H4 (cell line): ENCODE measurements around the gene FANCL. TPM values are rescaled to one million over a fixed set of nuclear protein-coding genes. Genes with fewer than 3 reads are reported as not detected.
A peak's percentile ranks its signal among the peaks of the same experiment; 100 is the strongest.
"Not testable (repeated sequence)": the region's sequence is repeated elsewhere in the genome, so short reads cannot be mapped to it uniquely, and the experiment has no call there.

Source experiments
- DNase-seq: peaks from one replicate; pipeline ENCODE4 v3.0.0-alpha.2; 2015; ENCODE audit warnings: low spot score
- total RNA-seq: library from RNA; depleted of rRNA; stranded (reverse); fragments of >200 nt; shearing (Covaris generic); gene quantifications from 2 replicates; pipeline ENCODE4 v1.2.3, GENCODE V29; 2014; rRNA removed

FANCL gene
- total RNA-seq, result 35.9 and 37.7 TPM in 2 replicates

DNA sequence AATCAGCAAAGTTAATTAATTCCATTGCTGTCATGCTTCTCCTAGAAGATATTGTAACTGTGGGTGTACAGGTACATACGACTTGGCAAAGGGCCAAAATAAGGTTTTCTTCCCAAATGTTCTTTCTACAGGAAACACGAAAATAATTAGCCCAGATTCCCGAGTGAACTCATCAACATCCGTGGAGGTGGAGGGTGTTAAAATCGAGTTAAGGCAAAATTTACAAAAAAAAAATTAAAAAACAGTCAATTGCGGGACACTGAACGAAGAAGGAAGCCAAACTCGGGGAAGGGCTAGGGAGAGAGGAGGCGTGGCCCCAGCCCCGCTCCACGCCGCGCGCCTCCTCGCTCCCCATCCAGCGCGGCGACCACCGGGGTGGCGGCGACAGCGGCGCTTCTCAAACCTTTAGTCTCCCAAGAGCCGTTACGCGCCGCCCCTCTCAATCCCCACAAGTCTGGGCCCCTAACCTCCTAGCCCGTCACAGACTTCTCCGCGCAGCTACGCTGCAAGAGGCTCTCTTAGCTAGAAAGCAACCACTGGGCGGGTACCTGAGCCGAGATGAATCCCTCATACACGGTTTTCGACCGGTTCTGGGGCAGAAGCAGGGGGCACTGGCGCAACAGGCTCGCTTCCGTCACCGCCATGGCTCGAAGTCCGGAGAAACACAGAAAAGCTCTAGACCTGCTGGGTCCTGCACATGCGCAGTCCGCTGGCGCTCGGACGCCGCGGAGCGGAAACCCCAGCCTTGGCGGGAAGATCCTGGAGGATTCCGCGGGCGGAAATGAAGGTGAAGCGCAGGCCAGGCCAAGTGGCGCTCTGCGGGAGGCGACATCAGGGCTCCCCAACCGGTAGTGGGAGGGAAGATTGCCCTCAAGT is at the start of gene FANCL:
FANCL (minus strand) TSS at position 656 of the 876 bp plus-strand sequence; CDS start at position 644, 12 bp downstream.
- peak; percentile 85 for DNase-seq

DNA sequence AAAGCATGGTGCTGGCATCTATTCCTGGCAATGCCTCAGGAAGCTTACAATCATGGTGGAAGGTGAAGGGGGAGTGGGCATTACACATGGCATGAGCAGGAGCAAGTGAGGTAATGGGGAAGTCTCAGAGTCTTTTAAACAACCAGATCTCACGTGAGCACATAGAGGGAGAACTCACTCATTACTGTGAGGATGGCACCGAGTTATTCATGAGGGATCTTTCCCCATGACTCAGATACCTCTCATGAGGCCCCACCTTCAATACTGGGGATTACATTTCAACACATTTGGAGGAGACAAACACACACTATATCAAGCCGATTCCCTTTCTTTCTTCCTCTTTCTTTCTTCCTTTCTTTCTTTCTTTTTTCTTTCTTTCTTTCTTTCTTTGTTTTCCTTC is 47.9 kb upstream of the FANCL start:
- peak; percentile 34 for DNase-seq

DNA sequence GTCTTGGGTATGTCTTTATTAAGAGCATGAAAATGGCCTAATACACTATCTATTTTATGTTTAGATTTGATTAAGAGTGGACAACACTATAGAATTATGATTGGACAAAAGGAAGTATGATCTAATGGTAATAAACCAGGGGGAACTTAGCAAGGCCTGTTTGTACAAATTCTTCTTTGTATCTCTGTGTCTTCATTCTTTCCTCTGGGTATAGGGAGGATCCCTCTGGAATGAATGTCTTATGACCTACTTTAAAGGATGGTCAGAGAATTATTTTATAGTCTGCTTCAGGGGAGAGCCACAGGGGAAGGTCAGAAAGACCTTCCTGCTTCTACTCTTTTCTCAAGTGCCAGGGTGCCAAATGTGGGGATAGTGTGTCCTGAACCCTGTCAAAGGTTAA is 42.8 kb upstream of the FANCL start:
- DNase-seq, result no peak

DNA sequence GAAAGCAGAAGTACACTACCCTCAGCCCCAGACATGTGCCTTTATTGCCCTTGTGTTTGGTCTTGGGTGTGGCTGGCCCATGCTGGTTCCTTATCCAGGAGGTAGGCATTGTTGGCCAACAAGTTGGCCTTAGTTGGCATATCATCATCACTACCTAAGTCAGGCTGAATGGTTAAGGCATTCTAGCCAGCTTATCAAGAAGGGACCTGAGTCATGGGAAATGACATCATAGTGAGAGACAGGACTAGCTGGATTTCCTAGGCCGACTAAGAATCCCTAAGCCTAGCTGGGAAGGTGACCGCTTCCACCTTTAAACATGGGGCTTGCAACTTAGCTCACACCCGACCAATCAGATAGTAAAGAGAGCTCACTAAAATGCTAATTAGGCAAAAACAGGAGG is 34.0 kb upstream of the FANCL start:
- not testable (repeated sequence) for DNase-seq

DNA sequence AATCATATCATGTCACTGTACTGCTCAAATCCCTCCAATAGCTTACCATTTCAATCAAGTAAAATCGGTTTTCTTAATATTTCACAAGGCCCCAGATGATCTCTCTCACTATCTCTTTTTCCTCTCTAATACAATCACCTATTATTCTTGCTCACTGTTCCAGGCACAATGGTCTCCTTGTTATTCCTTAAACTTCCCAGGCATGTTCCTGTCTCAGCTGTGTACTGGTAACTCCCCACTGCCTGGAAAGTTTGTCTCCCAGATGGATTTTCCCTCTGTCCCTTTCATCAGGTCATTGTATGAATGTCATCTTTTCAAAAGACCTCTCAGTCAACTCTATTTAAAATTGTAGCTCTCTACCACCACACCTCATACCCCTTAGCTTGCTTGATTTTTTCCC is 30.7 kb upstream of the FANCL start:
- no peak for DNase-seq

DNA sequence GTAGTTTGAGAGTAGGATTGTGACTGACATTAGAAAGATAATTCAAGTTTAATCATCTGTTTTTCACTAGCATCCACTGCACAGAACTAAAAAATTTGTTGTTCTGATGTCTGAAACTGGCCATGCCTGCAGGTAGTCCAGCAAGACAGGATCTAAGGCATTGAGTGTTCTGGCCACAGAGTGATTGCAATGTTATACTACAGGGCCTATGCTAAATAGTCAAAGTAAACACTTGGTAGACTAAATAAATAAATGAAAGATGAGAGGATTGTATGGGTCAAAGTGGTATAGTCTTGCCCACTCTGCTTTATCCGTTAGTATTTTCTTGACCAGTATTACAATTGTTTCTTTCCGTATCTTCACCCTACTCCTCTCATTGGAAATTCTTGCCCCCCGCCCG is 27.6 kb upstream of the FANCL start:
- peak; percentile 9 for DNase-seq

DNA sequence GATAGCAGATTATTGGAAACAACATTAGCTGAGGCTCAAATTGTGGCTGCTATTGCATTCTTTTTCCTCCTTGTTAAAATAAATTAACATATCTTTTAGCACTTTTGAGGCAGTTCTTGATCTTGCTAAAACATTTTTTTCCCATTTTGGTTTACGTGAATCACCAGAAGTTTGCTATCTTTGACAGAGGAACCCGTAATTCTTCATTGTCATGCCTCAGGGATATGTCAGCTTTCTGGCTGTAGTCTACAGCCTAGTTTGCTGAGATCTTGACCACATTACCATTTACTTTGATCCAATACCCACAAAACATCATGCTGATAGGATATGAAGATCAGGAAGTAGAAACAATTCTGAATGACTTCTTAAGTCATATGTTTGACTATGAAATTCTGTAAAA is 25.1 kb upstream of the FANCL start:
- DNase-seq, result no peak

DNA sequence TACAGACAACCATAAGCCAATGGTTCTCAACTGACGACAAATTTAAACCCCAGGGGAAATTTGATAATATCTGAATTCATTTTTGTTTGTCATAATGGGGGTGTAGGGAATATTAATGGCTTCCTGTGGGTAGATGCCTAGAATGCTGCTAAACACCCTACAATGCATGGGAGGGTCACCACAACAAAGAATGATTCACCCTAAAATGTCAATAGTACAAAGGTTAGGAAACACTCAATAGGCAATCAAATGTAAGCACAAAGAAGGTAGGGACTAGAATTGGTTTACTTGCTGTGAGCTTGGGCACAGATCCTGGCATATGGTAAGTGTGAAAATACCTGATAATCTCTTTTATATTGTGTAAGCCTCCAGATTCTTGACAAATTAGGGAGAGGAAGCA is 20.1 kb upstream of the FANCL start:
- DNase-seq, result no peak

DNA sequence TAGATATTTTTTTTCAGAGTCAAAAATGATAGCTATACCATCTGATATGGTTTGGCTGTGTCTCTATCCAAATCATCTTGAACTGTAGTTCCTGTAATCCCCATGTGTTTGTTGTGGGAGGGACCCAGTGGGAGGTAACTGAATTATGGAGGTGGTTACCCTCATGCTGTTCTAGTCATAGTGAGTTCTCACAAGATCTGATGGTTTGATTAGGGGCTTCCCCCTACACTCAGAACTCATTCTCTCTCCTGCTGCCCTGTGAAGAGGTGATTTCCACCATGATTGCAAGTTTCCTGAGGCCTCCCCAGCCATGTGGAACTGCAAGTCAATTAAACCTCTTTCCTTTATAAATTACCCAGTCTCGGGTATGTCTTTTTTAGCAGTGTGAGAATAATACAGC is 17.3 kb upstream of the FANCL start:
- not testable (repeated sequence) for DNase-seq

DNA sequence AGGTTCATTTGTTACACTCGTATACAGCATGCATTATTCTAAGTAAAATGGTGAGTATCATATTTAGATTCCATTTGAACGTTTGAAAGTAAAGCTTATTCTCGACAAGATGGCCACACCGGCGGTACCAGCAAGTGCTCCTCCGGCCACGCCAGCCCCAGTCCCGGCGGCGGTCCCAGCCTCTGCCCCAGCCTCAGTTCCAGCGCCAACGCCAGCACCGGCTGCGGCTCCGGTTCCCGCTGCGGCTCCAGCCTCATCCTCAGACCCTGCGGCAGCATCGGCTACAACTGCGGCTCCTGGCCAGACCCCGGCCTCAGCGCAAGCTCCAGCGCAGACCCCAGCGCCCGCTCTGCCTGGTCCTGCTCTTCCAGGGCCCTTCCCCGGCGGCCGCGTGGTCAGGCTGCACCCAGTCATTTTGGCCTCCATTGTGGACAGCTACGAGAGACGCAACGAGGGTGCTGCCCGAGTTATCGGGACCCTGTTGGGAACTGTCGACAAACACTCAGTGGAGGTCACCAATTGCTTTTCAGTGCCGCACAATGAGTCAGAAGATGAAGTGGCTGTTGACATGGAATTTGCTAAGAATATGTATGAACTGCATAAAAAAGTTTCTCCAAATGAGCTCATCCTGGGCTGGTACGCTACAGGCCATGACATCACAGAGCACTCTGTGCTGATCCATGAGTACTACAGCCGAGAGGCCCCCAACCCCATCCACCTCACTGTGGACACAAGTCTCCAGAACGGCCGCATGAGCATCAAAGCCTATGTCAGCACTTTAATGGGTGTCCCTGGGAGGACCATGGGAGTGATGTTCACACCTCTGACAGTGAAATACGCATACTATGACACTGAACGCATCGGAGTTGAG is 10.4 kb upstream of the FANCL start:
- DNase-seq, result not testable (repeated sequence)

DNA sequence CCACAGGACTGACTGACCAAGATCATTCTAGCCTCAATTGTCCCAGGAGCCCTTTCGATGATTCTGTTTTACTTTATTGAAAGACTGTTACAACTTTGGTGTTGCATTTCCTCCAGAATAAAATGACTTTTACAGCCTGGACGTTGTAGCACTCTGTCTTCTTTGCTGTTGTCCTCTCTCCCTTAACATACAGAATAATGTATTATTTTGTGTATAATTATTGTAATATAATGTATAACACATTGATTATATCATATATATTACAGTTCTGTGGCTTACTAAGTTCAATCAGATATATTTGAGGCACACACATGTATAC is 380 bp upstream of the FANCL start:
- DNase-seq, result no peak

DNA sequence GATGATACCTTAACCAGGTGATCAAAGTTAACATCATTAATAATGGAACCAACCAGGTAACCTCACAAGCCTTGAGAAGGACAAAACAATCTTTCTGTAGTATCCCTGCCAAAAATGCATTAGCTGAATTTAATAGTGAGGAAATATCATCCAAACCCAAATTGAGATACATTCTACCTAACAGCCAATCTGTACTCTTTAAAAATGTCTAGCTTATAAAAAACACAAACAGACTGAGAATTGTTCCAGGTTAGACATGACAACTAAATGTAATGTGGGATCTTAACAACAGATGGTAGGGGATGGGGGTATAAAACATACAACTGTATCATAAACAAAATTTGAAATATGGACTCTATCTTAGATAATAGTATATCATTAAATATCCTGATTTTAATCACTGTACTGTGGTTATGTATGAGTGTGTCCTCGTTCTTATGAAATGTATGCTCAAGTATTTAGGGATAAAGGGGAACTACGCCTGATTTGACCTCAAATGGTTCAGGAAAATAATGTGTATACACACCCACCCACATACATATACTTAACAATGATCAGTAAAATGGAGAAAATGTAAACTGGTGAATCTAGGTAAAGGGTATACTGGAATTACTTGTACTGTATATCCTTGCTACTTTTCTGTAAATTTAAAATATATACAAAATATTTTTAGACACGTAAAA is 1.7 kb downstream of the FANCL start:
- no peak for DNase-seq

DNA sequence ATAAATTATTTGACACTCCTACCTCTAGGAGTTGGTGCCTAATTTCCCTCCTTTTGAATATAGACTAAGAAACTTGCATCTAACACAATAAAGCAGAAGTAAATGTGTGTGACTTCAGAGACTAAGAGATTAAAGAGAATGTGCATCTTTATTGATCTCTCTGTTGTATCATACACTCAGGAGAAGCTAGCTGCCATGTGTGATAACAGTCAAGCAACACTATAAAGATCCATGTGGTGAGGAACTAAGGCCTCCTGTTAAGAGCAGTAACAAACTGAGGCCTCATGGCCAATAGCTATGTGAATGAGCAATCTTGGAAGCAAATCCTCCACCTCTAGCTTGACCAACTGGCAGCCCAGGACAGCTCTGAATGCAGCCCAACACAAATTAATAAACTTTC is 3.4 kb downstream of the FANCL start:
- no peak for DNase-seq

DNA sequence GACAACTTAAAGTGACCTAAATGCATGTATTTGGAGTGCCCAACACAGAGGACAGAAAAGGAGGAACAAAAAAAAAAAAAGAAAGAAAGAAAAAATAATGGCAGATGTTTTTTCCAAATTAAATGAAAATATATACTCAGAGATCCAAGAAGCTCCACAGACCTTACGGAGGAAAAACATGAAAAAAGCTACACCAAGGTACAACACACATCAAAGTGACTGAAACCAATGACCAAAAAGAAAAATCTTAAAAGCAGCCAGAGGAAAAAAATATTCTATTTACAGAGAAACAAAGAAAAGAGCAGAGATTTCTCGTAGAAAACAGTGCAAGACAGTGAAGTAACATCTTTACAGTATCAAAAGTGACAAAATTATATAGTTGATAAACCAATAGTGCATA is 5.1 kb downstream of the FANCL start:
- no peak for DNase-seq

DNA sequence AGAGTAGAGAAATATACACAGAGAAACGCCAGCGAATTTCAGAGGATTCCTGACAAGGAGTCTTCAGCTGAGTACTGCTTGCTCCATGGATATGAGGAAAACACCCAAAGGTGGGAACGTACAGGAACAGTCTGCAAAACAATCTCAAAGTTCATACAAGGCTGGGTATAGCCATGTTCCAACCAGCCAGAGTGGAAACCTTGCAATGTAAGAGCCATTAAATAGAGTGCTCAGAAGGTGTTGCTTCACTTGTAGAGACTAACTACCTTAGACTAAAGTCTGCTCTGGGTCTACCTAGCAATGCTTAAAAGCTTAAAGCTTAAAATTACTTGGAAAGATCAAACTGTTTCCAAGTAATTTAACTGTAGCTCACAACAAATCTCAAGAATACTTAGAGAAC is 6.0 kb downstream of the FANCL start:
- no peak for DNase-seq

DNA sequence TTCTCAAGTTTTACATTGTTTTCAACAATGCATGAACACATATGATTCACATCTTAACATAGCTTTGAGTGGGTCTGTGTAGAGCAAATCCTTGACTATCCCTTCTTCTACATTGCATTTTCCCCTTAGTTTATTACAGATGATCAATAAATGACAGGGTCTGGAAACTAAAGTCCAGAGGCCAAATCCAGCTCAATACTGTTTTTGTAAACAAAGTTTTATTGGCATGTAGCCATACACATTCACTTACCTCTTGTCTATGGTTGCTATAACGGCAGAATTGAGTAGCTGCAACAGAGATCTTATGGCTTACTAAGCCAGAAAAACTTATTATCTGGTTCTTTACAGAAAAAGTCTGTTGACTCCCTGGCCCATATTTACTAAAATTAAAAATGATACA is 12.8 kb downstream of the FANCL start:
- DNase-seq, result no peak

DNA sequence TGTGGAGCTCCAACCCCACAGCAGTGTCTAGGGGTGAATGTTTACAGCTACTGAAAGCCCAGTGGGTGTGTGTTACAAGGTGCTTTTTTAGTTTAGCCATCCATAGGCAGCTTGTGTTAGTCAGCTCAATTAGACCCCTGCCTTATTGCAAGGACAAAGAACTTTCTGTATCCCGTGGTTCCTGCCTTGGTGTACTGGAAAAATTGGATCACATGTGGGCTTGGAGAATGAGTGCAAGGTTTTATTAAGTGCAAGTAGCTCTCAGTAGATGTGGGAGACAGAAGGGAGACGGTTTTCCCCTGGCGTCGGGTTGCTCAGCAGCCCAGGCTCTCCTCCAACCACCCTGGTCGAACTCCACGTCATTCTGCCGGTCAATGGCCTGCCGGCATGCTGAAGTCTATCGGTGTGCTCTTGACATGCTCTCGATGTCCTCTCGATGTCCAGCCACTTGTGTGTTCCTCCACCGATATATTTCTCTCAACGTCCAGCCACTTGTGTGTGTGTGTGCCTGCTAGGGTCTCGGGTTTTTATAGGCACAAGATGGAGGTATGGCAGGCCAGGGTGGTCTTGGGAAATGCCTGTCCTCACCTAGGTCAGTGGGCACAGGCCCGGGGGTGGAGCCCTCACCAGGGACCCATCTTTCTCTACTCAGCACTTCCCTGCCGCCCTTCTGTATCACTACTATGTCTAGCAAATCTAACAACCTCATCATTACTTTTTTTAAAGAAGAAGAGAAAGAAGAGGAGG is 13.8 kb downstream of the FANCL start:
- DNase-seq, result no peak

DNA sequence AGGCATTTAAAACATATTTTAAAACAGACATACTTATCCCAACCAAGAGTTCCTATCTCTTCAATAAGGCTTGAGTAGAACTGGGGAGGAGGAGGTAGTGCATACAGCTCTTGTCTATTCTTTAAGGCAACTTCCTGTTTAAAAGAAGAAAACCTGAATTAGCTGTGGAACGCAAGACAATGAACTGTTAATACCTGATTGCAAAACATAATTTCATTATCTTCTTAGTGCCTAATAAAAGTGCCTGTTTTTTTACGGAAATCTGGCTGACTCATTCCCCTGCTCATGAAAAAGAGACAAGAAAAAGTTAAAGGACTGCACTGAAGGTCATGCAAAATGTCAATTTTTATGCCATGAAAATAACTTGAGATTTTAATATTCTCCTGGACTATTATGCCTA is 19.2 kb downstream of the FANCL start:
- no peak for DNase-seq

DNA sequence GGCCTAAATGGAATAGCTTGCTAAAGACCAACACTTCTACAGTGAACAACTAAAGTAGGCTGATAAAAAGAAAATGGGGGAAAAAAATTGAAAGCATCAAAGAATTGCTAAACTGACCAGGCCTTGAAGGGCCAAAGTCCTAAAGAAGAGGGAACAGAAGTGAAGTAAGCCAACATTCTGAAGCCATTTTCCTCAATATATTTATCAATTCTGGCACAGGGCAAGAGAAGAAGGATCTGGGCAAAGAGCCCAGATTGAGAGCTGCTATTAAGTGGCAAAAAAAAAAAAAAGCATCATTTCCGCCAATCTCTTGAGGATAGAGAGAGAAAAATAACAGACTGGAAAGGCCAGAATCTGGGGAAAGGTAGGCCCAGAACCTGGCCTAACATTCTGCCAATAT is 25.7 kb downstream of the FANCL start:
- DNase-seq, result no peak

DNA sequence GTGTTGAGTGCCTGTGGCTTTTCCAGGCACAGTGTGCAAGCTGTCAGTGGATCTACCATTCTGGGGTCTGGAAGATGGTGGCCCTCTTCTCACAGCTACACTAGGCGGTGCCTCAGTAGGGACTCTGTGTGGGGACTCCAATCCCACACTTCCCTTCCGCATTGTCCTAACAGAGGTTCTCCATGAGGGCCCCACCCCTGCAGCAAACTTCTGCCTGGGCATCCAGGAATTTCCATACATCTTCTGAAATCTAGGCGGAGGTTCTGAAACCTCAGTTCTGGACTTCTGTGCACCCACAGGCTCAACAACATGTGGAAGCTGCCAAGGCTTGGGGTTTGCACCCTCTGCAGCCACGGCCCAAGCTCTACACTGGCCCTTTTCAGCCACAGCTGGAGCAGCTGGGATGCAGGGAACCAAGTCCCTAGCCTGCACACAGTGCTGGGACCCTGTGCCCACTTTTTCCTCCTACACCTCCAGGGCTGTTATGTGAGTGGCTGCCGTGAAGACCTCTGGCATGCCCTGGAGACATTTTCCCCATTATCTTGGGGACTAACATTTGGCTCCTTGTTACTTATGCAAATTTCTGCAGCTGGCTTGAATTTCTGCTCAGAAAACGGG is 30.1 kb downstream of the FANCL start:
- not testable (repeated sequence) for DNase-seq

DNA sequence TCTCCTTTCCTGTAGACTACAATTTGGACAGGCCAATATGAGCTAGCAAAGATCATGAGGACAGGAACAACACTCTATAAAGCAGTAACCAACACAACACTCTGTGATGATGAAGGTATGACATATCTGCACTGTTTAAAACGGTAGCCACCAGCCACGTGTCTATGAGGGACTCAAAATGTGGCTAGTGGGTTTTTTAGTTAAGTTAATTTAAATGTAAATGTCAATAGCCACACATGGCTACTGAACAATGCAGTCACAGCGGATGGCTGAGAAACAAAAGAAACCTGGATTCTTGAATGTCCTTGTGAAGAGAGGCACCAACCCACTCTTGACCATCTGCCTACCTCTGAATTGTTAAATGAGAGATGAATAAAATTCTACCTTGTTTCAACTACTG is 33.9 kb downstream of the FANCL start:
- DNase-seq, result no peak
